Measurements from ENCODE around the gene MAP3K8.
A peak's percentile ranks its signal among the peaks of the same experiment; 100 is the strongest.

MAP3K8 gene

DNA sequence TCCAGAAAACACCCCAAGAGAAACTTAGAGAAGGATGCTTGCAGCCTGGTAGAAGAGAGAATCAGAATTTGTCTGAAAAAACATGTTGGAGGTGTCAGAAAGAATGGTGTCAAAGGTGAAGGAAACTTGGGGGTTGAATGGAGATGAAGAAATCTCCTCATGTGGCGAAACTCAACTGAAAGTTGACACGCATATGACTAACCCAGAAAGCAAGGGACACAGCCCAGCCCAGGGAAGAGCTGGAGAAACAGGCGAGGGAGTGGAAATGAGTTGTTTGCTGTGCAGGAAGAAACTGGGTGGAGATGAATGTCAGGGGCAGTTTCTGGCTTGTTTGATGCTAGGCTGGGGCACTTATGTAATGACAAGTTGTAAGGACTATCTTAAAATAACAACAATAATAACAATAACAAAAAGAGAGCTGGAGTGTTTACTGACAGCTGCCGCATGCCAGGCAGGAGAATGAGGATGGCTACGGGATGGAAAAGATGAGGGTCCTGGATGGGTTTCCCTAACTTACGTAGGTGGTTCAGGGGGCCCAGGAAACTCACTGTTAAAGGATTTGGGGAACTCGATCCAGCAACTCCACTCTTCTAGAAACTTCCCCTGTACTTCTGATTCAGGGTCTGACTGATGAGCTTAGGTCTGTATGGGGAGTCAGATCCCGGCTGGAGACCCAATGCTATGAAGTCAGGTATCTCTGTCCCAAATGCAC lies 57.4 kb downstream of the MAP3K8 start:
- no peak for DNase-seq

DNA sequence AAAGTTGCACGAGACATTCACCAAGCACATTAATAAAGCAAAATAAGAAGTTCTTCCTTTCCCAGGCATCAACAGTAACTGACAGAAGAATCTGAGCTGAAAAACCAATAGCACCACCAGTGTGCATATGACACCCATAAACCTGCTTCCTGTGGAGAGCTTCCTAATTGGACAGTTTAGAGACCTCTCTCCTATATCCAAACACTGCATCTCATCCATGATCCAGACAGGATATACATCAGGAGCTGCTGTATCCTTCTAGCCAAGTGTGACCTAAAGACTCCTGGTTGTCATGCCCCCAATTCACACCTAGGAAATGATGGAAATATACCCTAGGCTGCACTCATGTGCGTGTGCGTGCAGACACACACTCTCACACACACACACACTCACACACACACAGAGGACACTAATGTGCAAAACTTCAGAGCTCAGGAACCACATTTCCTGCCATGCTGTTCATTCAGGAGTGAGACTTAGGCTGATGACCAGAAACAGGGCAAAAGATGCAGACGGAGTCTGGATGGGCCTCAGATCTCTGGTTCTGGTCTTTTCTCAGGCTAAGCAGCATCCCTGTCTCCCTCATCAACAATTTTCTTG lies 58.0 kb downstream of the MAP3K8 start:
- no peak for DNase-seq

DNA sequence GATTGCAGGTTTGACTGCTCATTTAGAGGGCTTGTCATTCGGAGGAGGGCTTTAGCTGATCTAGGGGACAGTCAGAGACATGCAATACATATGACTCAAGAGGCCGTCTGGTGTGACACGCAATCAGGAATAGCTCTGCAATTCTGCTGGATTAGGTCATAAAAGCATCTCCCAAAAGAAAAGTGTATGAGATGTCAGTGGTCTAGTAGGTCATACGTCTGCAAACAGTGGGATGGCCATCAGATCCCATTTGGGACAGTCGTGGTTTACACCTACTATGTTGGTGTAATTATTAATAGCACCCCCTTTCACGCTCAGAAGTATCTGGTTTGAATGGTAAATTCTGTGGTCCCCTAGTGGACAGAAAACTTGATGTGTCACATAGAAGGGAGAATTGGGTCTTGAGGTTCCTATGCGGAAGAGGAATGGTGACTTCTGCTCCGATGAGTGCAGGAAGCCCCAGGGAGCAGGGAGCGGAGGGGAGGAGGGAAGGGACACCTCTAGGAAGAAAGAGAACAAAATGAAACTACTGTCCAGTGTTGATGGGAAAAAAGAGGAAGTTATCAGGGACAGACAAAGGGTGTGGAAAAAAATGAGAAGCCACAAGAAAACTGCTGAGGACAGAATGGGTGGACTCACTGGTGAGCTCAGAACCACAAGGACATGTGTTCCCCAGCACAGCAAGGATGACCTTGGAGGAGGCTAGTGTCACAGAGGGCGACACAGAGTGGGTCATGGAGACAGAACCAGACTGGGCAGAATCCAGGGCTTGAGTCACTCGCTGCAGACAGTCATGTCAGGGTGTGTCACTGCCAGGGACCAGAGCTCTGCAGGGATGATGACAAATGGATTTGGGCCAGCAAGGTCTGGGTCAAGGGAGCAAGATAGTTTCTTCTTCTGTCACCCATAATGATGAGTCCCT lies 59.9 kb downstream of the MAP3K8 start:
- peak; percentile 61 for DNase-seq

DNA sequence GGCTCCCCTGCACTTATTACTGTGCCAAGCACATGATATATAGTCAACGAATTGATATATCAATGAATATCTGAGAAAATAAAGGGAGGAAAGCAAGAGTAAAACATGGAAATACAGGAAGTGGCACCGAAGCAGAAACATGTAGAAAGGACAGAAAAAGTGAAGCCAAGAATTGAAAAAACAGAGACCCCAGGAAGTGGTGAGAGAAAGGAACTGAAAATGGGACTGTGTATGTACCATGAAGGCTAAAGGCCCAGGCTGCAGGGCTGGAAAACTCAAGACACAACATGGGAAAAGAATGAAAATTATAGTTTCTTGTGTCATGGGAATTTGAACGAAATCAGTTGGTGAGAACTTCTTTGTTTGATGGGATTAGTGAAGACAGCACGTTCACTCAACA lies 60.6 kb downstream of the MAP3K8 start:
- no peak for DNase-seq

GRCh38 chr10:30495687-30496086 lies 61.7 kb downstream of the MAP3K8 start:
- no peak for DNase-seq

DNA sequence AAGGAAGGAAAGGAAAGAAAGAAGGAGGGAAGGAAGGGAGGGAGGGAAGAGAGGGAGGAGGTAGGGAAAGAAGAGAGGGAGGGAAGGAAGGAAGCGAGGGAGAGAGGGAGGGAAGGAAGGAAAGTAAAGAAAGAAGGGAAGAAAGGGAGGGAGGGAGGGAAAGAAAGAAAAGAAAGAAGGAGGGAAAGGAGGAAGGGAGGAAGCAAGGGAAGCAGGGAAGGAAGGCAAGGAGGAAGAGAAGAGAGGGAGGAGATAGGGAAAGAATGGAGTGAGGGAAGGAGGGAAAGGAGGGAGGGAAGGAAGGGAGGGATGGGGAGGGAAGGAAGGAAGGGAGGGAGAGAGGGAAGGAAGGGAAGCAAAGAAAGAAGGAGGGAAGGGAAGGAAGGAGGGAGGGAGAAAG lies 65.8 kb downstream of the MAP3K8 start:
- DNase-seq = no peak

DNA sequence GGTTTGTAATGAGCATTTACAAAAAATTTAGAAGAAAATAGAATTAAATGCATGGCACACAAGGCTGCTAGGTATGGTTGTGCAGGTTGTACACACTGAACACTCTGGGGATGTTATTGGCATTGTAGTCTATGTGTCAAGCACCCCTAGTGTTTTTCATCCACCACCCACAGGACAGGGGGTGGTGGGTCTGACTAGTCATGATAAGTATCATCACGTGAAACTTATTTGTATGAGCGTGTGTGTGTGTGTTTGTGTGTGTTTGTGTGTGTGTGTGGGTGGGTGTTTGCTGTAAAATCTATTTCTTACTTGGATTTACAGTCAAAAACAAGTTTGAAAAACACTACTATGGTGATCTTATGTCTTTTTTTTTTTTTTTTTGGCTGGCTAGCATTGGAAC lies 66.5 kb downstream of the MAP3K8 start:
- no peak for DNase-seq

DNA sequence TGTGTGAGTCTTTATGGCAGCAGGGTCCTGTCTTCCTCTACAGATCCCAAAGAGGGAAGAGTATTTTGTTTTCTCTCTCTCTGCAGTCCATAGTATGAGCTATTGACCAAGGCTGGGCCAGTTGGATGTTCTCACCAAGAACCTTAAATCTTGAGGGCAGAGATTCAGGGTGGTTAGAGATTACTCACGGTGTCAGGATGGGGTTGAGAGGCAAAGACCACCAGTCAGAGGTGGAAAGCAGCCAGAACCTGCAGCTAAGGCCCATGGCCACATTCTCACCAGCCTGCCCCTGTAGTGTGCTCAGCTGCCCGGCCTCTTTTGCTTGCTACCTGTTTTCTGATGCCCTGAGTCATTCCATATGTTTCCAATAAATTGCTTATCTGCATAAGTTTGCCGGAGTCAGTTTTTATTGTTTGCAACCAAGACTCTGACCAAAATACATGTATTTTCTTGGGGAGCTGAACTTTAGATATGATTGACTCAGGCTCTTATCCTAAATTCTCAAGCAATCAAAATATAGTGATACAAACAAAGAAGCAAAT lies 67.0 kb downstream of the MAP3K8 start:
- DNase-seq = no peak

DNA sequence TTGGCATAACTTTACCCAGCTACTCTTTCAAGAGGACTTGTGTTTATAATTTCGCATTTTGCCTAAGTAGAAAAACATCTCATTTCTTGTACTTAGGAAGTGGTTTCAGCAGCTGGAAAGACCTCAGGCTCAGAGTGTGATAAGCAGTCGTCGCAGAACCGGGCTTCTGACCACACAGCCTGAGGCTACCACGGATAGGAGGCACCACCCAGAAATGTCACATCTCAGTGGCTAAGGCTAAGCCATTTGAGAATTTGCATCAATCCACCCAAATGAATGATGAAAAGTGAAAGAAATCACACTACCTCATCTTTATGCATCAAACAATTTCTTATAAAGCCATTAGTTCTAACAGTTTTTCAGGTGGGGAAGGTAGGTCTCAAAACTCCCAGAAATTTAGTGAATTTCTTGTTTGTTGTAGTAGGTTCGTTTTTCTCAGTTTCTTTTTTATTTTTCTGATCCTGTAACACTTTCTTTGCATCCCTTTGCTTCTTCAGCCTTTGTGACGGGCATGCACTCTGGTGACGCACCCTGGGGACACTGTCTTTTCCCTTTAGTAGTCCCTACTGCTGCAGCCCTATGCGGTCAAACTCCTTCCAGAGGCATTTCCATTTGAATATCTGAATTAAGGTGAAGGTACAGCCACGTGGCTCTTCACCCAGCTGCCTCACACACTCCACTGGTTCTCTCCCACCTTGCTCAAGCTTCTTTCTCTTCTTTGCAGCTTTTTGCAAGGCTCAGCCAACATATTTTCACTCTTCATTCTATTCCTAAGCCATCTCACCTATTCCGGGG lies 68.5 kb downstream of the MAP3K8 start:
- no peak for DNase-seq

- no peak for DNase-seq
These were observed 69.8 kb downstream of the MAP3K8 start for GRCh38 chr10:30503700-30504266.

GRCh38 chr10:30505543-30506298 lies 71.7 kb downstream of the MAP3K8 start:
- no peak for DNase-seq

DNA sequence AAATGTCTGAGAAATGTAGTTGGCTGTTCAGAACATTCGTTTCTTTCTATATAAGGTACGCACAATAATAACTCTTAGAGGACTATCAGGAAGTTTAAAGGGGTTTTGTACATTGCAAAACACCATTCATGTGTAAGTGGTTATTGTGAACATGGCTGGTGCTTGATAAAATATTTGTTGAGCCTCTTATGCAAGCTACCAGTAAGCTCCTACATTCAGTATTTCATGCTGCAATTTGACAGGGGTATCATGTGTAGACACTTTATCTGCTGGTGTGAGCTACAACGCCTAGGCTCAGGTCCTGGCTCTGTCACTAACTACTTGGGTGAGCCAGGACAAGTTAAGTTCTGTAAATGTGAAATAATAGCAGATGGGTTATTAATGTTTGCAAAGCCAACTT lies 75.5 kb downstream of the MAP3K8 start:
- no peak for DNase-seq

DNA sequence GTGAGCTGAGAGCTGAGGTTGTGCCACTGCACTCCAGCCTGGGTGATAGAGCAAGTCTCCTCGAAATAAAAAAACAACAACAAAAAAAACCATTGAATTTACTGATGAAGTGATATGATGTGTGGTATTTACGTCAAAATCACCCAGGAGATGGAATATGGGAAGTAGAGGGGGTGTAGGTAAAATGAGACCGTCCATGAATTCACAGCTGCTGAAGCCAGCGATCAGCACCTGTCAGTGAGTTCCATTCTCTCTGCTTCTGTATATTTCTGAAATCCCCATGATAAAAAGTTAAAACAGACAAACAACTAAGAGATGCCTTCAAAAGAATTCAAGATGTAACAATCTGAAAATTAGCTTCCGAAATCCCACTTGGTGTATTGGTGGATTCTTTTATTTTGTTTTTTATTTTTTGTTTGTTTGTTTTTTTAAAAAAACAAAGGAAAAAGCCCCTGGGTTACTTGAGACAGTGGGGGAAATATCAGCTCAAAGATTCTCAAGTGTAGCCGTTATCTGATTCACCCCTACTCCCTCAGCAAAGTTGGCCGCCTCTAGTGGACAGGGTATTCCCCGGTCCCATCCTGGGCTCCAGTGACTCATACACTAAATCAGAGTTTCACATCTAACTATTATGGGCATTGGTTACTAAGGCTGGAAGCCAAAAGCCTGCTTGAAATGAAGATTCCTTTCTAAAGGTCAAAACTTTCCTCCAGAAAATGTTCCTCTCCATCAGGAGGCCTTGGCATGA lies 76.4 kb downstream of the MAP3K8 start:
- DNase-seq = peak; percentile 40

DNA sequence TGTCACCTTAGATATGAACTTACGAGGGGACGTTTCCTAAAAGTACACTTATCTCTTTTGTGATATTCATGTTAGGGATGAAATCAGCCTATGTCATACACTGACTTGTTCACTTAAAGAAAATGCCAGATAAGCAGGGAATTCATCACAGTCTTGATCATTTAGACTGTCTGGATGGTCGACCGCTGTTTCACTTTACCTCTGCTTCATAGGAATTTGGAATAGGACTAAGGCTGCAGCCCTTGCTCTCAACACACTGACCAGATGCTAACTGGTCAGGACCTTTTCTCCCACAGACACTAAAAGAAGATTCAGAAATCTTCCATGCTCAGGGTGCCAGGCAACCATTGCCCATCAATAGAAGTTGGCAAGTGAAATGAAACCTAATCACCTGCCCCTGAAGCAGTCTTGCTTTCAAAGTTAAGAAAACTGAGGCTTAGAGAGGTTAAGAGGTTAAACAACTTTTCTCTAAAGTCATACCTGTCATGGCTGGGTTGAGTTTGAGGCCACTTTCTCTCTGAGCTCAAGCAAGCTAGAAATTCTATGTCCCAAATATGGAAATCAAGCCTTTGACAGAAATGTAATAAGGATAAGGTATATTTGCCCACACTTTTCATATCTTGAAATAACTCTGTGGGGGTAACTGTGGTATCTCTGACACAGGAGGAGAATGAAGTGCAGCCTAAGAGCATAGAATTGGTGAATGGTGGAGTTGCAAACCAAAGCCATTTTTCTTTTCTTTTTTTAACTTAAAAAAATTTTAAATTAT lies 77.1 kb downstream of the MAP3K8 start:
- no peak for DNase-seq

Measured in fibroblast of skin of scalp (primary cell).